Dermis microvascular lymphatic vessel endothelial cell (primary cell): ENCODE results near the gene ARHGAP30. TPM values are rescaled to one million over a fixed set of nuclear protein-coding genes. Genes with fewer than 3 reads are reported as not detected.
"Not testable (repeated sequence)": the region's sequence is repeated elsewhere in the genome, so short reads cannot be mapped to it uniquely, and the experiment has no call there.

Experiments used
- DNase-seq, 2 donors: peaks; one replicate each; pipeline versions ENCODE4 v3.0.0 to v3.0.0-alpha.2; 2010; ENCODE audit warnings: low read depth in 2 of 2
- total RNA-seq: library from RNA; depleted of rRNA; stranded (reverse); fragments of >200 nt; gene quantifications from 2 replicates; pipeline ENCODE4 v1.2.1, GENCODE V29; 2014

The ARHGAP30 gene
- total RNA-seq, 1 donor from 2014 or later, result not detected

GRCh38 chr1:161039154-161039545 lies 30.5 kb downstream of the ARHGAP30 start:
- no peak for DNase-seq

DNA sequence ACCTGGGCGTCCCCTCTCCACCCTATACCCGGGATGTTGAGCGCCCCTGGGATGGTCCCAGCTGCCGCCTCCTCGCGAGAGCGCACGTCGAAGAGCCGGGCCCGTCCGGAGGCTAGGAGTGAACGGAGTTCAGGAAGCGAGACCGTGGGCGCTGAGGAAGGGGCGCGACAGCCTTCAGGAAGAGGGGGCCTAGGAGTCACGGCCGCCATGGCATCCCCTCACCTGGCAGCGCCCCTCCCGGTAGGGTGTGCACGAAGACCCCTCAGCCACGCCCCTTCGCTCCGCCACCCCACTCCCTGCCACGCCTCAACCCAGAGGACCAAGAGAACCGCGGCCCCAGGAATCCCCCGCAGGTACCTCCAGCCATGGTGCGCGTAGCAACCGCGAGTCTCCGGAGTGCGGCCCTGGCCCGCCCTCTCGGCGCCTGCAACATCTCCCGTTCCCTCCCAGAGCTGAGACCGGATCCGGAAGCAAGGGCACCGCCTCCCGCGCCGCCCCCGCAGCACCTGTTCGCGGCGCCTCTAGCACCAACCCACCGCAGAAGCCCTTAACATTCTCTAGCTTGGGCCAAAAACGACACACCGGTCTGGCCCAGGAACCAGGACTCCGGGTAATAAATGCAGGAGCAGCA lies 31.1 kb downstream of the ARHGAP30 start, which contains the start of gene TSTD1:
Gene TSTD1, minus strand, starts transcription at position 442 of the 631 bp plus-strand sequence. Its CDS starts 75 bp downstream, at position 367.
- peak in 1 of 2 donors; percentile 31 for DNase-seq

GRCh38 chr1:161037661-161038522 lies 31.8 kb downstream of the ARHGAP30 start:
- no peak for DNase-seq

GRCh38 chr1:161033751-161034150 lies 35.9 kb downstream of the ARHGAP30 start:
- DNase-seq, result no peak

GRCh38 chr1:161032409-161032808 lies 37.3 kb downstream of the ARHGAP30 start:
- no peak for DNase-seq

DNA sequence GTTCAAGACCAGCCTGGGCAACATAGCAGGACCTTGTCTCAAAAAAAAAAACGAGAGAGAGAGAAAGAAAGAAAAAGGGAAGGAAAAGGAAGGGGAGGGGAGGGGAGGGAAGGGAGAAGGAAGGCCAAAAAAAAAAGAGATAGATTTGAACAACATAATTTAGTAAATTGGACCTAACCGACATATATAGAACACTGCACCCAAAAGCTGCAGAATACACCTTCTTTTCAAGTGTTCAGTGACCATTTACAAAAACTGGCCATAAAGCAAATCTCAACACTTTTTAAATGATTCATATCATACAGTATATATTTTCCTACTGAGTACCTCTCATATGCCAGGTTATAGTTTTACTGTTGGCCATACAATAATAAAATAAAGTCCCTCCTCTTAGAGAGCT lies 37.8 kb downstream of the ARHGAP30 start:
- DNase-seq, result no peak

GRCh38 chr1:161029466-161029865 lies 40.2 kb downstream of the ARHGAP30 start:
- not testable (repeated sequence) for DNase-seq

GRCh38 chr1:161026954-161027353 lies 42.7 kb downstream of the ARHGAP30 start:
- DNase-seq, result not testable (repeated sequence)

- not testable (repeated sequence) for DNase-seq
These were observed 47.3 kb downstream of the ARHGAP30 start for GRCh38 chr1:161022432-161022831.

DNA sequence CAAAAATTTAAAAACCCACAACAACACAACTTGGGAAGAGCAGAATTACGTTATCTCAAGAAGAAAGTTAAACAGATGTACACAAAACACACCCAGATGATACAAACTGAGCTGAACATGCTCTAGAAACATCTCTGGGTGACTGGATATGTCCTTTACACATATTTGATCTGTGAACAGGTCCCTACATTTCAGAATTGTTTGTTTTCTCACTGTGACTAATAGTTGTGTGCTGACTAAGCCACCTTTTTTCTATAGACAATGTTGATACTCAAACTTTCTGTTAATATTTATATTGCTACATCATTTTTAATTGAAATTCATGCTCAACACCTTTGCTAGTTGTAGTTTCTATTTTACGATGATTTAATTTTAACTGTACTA lies 47.7 kb downstream of the ARHGAP30 start:
- DNase-seq, result no peak

DNA sequence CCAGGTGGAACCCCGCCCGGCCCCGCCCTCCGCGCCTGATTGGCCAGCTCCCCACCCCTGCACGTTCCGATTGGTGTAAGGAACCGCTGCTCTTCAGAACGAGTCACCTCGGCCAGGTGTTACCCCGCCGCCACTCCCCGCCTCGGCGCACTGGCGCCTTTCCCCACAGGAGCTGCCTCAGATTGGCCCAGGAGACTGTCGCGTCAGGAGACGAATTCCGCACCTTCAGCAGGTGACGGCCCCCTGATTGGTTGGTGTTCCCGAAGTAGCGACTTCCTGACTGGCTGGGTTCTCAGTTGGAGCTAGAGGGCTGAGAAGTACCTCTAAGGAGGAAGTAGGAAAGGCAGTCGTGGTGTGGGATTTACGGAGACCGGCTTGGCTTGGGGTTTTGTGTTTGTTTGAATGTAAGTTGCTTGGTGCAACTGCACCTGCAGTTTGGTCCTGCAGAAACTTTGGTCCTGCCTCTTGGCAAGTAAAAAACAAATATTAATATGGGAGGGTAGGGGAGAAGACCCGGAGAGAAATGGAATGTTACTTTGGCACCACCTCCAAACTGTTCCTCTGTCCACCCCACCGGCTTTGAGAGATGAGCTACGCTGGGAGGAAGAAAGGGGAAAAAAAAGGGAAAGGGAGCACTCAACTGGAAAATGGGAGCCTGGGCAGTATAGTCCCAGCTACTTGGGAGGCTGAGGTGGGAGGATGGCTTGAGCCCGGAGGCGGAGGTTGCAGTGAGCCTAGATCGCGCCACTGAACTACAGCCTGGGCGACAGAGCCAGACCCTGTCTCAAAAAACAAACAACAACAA lies 48.3 kb downstream of the ARHGAP30 start:
- DNase-seq, result peak; percentile 48 to 84

DNA sequence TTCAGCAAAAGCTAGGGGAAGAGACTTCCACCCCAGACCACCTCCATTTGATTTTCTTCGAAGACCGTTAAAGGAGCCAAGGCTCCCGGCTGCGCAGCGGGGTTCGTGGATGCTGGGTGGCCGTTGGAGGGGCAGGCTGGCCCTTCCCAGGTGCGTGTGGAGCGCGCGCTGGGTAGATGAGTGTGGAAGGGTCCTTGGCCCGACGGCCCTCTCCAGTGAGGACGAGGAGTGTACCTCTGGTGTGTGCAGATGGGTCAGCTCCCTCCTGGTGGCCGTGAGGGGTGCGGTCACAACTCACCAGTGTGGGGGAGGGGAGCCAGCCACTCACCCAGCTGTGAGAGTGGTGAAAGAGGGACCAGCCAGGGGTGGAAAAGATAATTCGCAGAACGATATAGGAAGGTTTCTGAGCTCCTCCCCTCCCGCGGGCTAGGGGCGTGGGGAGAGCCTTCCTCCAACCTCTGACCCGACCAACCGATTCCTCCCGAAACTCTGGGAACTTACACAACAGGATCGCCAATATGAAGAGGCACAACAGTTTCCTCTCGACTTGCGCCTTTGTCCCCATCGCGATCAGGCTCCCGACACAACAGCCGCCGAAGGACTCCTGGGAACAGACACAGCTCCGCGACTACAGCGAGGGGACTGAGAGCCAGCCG lies 49.1 kb downstream of the ARHGAP30 start, which contains the start of gene F11R:
Gene F11R, minus strand, starts transcription at position 644 of the 656 bp plus-strand sequence. Its CDS starts 79 bp downstream, at position 565.
- peak; percentile 63 to 78 for DNase-seq

DNA sequence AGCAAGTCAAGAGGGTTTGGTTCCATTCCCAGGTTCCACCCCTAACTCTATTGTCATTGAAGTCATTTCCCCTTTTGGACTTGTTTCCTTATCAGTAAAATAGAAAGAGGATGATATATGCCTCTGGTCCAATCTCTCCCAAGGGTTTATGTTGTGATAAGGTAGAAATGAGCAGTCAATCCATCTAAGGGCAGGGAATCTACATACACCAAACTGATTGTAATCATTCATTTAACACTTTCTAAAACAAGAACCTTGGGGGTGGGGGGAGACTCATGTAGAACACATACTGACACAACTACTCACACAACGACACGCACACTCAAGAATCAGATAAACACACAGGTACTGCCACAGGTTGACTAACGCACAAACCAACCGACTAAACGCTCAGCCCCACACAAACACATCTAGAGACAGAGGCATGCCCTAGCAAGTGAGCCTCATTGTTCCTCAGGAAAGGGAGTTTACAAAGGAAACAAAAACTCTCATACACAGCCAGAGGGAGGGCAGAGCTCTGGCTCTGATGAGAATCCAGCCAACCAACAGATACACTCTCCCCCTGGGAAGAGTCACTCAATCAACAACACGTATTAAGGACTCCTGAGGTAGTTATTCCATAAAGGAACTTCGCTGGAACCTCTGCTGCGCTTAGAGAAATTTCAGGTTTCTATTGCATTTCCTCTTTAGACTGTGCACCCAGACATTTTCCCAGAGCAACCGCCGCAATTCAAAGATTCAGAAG lies 49.8 kb downstream of the ARHGAP30 start:
- DNase-seq, result peak; percentile 81 to 93

DNA sequence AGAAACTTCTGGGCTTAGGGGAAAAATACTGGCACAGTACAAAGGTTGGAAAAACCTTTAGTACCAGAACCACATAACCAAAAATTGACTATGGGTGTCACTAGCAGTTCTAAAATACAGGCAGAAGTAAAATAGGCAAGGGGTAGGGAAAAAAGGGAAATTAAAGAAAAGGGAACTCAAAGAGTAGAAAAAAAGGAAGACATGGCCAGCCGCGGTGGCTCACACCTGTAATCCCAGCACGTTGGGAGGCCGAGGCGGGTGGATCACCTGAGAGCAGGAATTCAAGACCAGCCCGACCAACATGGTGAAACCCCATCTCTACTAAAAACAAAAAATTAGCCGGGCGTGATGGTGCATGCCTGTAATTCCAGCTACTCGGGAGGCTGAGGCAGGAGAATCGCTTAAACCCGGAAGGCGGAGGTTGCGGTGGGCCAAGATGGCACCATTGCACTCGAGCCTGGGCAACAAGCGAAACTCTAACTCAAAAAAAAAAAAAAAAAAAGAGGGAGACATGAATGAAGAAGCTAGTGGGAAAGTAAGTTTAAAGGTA lies 50.5 kb downstream of the ARHGAP30 start:
- DNase-seq, result not testable (repeated sequence)

GRCh38 chr1:161018631-161018930 lies 51.1 kb downstream of the ARHGAP30 start:
- DNase-seq, result no peak

DNA sequence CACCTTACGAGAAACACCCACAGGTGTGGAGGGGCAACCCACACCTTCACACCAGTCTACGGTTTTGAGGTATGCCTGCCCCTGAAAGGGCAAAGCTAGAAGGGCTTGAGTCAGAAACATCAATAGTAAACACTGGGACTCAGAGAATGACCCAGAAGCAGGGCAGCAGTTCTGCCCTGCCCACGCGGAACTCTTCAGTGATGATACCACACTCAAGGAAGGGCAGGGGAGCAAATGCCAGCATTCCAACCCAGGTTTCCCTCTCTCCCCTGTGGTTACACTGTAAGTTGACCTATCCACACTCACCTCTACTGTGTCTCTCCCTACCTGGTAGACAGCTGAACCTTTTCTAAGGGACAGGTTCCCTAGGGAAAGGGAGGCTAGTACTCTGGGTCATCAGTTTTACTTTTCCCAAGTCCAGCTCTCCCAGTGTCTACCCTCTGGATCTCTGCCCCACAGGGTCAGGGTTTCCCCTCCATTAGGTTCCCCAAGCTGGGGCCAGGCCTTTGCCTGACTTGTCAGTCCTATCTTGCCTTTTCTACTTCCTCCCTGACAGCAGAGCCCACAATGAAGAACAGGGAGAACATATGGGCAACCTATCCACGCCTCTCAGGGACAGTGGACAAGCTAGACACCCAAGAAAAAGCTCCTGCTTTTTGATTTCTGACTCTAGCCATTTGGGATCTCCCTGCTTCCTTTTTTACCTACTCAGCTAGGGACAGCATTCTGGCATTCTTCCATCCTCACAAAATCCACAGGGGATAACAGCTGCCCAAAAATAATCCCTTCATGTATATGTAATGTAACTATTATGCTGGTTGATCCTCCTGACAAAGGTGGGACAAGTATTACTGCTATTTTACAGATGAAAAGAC lies 51.7 kb downstream of the ARHGAP30 start:
- DNase-seq, result no peak

DNA sequence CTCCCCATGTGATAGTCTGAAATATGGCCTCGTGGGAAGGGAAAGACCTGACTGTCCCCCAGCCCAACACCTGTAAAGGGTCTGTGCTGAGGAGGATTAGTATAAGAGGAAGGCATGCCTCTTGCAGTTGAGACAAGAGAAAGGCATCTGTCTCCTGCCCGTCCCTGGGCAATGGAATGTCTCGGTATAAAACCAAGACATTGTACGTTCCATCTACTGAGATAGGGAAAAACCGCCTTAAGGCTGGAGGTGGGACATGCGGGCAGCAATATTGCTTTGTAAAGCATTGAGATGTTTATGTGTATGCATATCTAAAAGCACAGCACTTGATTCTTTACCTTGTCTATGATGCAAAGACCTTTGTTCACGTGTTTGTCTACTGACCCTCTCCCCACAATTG lies 52.5 kb downstream of the ARHGAP30 start:
- not testable (repeated sequence) for DNase-seq

- DNase-seq, result peak in 1 of 2 donors; percentile 67
These were observed 53.0 kb downstream of the ARHGAP30 start for GRCh38 chr1:161016683-161017082.

GRCh38 chr1:161013488-161014230 lies 56.0 kb downstream of the ARHGAP30 start:
- DNase-seq, result peak; percentile 100
